SK-N-SH treated with all-trans-retinoic acid at 6 μM for 48 hours (cell line): ENCODE results near the gene ERBIN.
A peak's percentile ranks its signal among the peaks of the same experiment; 100 is the strongest.

ENCODE experiments used
- ATAC-seq: fragments of 200-7000 bp; cut with Tn5 transposase; 3 replicates; pipeline ENCODE4 v1.9.1; 2020; ENCODE audit warnings: mild to moderate bottlenecking, moderate library complexity
- CREB5 ChIP-seq: fragments of 250-450 bp; sonication (Bioruptor Pico); IDR thresholded peaks from 2 replicates; pipeline ENCODE4 v1.5.1; 2020; ENCODE audit warnings: low read depth, mild to moderate bottlenecking, moderate library complexity
- CSDC2 ChIP-seq: fragments of 250-450 bp; sonication (Bioruptor Pico); IDR thresholded peaks from 2 replicates; pipeline ENCODE4 v1.5.0; 2020; ENCODE audit warnings: mild to moderate bottlenecking, moderate library complexity
- CSRNP3 ChIP-seq: fragments of 250-450 bp; sonication (Bioruptor Pico); IDR thresholded peaks from 2 replicates; pipeline ENCODE4 v1.5.1; 2021; ENCODE audit warnings: mild to moderate bottlenecking, moderate library complexity
- ESRRG ChIP-seq: fragments of 250-450 bp; sonication (Bioruptor Pico); IDR thresholded peaks from 2 replicates; pipeline ENCODE4 v1.6.1; 2021; ENCODE audit warnings: mild to moderate bottlenecking
- ISL1 ChIP-seq: fragments of 250-450 bp; sonication (Bioruptor Pico); IDR thresholded peaks from 2 replicates; pipeline ENCODE4 v2.1.2; 2022; ENCODE audit warnings: mild to moderate bottlenecking, moderate library complexity
- OSR1 ChIP-seq: fragments of 250-450 bp; sonication (Bioruptor Pico); IDR thresholded peaks from 2 replicates; pipeline ENCODE4 v1.8.0; 2022; ENCODE audit warnings: moderate library complexity, mild to moderate bottlenecking, inconsistent platforms
- PATZ1 ChIP-seq: fragments of 250-450 bp; sonication (Bioruptor Pico); IDR thresholded peaks from 2 replicates; pipeline ENCODE4 v1.8.0; 2020; ENCODE audit warnings: mild to moderate bottlenecking, moderate library complexity, borderline replicate concordance
- POU6F1 ChIP-seq: fragments of 250-450 bp; sonication (Bioruptor Pico); IDR thresholded peaks from 2 replicates; pipeline ENCODE4 v1.8.0; 2021; ENCODE audit warnings: low read depth, mild to moderate bottlenecking, moderate library complexity, borderline replicate concordance
- PPARA ChIP-seq: fragments of 250-450 bp; sonication (Bioruptor Pico); IDR thresholded peaks from 2 replicates; pipeline ENCODE4 v1.5.0; 2020; ENCODE audit warnings: mild to moderate bottlenecking, borderline replicate concordance
- RARB ChIP-seq: fragments of 250-450 bp; sonication (Bioruptor Pico); IDR thresholded peaks from 2 replicates; pipeline ENCODE4 v1.8.0; 2021; ENCODE audit warnings: mild to moderate bottlenecking, moderate library complexity
- SNAI2 ChIP-seq: fragments of 250-450 bp; sonication (Bioruptor Pico); IDR thresholded peaks from 2 replicates; pipeline ENCODE4 v1.5.0; 2020; ENCODE audit warnings: mild to moderate bottlenecking, moderate library complexity
- TCF4 ChIP-seq: fragments of 250-450 bp; sonication (Bioruptor Pico); IDR thresholded peaks from 2 replicates; pipeline ENCODE4 v1.8.0; 2021; ENCODE audit warnings: mild to moderate bottlenecking, moderate library complexity, borderline replicate concordance
- TOX ChIP-seq: fragments of 250-450 bp; sonication (Bioruptor Pico); IDR thresholded peaks from 2 replicates; pipeline ENCODE4 v1.8.0; 2021; ENCODE audit warnings: mild to moderate bottlenecking, moderate library complexity, borderline replicate concordance
- TSHZ2 ChIP-seq: fragments of 250-450 bp; sonication (Bioruptor Pico); IDR thresholded peaks from 2 replicates; pipeline ENCODE4 v1.5.0; 2020; ENCODE audit warnings: mild to moderate bottlenecking, moderate library complexity
- ZC3H10 ChIP-seq: fragments of 250-450 bp; sonication (Bioruptor Pico); IDR thresholded peaks from 2 replicates; pipeline ENCODE4 v1.5.1; 2021; ENCODE audit warnings: mild to moderate bottlenecking, moderate library complexity
- ZFP3 ChIP-seq: fragments of 250-450 bp; sonication (Bioruptor Pico); IDR thresholded peaks from 2 replicates; pipeline ENCODE4 v1.5.0; 2020; ENCODE audit warnings: mild to moderate bottlenecking, moderate library complexity
- ZFP30 ChIP-seq: fragments of 450-650 bp; formaldehyde crosslinking; IDR thresholded peaks from 2 replicates; pipeline ENCODE4 v1.5.0; 2022; ENCODE audit warnings: mild to moderate bottlenecking, moderate library complexity
- ZNF565 ChIP-seq: fragments of 450-650 bp; formaldehyde crosslinking; conservative IDR thresholded peaks from 2 replicates; pipeline ENCODE4 v1.5.0; 2020; ENCODE audit warnings: low read depth, mild to moderate bottlenecking, moderate library complexity
- ZNF70 ChIP-seq: fragments of 450-650 bp; formaldehyde crosslinking; IDR thresholded peaks from 2 replicates; pipeline ENCODE4 v1.5.0; 2020; ENCODE audit warnings: mild to moderate bottlenecking, moderate library complexity

ERBIN gene

GRCh38 chr5:65926276-65926783 is at the start of gene ERBIN:
Gene ERBIN (plus strand): TSS chr5:65926575. CDS start chr5:65992719, 66,144 bp downstream.
- peak; percentile 29 for ATAC-seq
- TF ChIP-seq PPARA, result no peak
- TF ChIP-seq PATZ1 (CRISPR knock-in tag), result no peak
- no peak for TF ChIP-seq ZFP3 (CRISPR knock-in tag)
- no peak for TF ChIP-seq POU6F1
- TF ChIP-seq ZC3H10 (CRISPR knock-in tag), result no peak
- no peak for TF ChIP-seq OSR1 (CRISPR knock-in tag)
- TF ChIP-seq TOX (CRISPR knock-in tag), result no peak
- no peak for TF ChIP-seq TSHZ2 (CRISPR knock-in tag)
- TF ChIP-seq ZNF565 (CRISPR knock-in tag), result no peak
- TF ChIP-seq ISL1 (CRISPR knock-in tag), result no peak
- TF ChIP-seq CSRNP3, result no peak
- no peak for TF ChIP-seq CREB5
- TF ChIP-seq RARB (CRISPR knock-in tag), result no peak
- TF ChIP-seq, all 23 proteins: peak for 0

GRCh38 chr5:65876970-65877369 is 49.4 kb upstream of the ERBIN start:
- TF ChIP-seq PATZ1 (CRISPR knock-in tag) (no peak), SNAI2 (CRISPR knock-in tag) (no peak), CSRNP3 (no peak), CSDC2 (CRISPR knock-in tag) (no peak), POU6F1 (no peak), CREB5 (no peak), ZNF70 (CRISPR knock-in tag) (no peak), ZC3H10 (CRISPR knock-in tag) (no peak), ZFP30 (CRISPR knock-in tag) (no peak), TSHZ2 (CRISPR knock-in tag) (no peak), TCF4 (CRISPR knock-in tag) (no peak), ESRRG (no peak)
- no peak for ATAC-seq
